ENCODE measurements around the gene PPP2R3B. TPM values are rescaled to one million over a fixed set of nuclear protein-coding genes. Genes with fewer than 3 reads are reported as not detected.

The PPP2R3B gene
- total RNA-seq, 4 donors from 2014 or later = 7.8 to 27.9 (median 11.6) TPM

- no peak for DNase-seq
- intact Hi-C loops (cut with DNase I; ENCODE audit: low total_unique reads) = no loop called here
- in situ Hi-C loops (cut with MboI; ENCODE audit: low pct_ligation_motif_present in 1 of 4, low pct_unique_long_range_greater_than_20kb in 1 of 4, low sequenced_read_pairs in 3 of 4) = no loop called here
- no peaks in the 10 kb centered on the region for H3K4me1 ChIP-seq
- H3K27ac ChIP-seq = no peak overlapping the region
- no peaks in the 10 kb centered on the region for H3K27me3 ChIP-seq
- H3K36me3 ChIP-seq = no peaks in the 10 kb centered on the region
- H3K4me3 ChIP-seq = no peak overlapping the region
- 90 to 95% methylated on average over 4 to 20 of the region's 20 CpGs for WGBS, 2 donors (ENCODE audit: low coverage in 1 of 2)
- TF ChIP-seq POLR2A (IDR thresholded peaks at IDR 0.05) = no peak
- no peak for TF ChIP-seq POLR2AphosphoS5 (IDR thresholded peaks at IDR 0.05)
- no peak for TF ChIP-seq EP300 (IDR thresholded peaks at IDR 0.05; ENCODE audit: low read depth)
- H3K9me3 ChIP-seq = no peaks in the 10 kb centered on the region
Measured at GRCh38 chrX:350148-350533, 36.6 kb downstream of the PPP2R3B start.

DNA sequence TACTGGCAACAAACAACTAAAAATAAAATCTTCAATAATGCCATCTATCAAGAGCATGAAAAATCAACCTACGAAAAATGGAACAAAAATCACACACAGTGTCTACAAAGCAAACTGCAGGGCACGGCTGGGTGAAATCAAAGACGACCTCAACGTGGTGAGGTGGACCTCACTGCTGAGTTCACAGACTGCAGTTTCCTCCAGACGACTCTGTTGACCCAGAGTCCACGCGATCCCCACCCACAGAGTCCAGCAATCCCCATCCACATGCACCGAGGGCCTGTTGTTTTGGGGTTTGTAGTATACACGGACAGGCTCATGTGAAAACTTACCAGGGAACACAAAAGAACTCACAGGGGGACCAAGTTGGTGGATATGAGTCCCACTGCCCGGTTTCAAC, 37.0 kb downstream of the PPP2R3B start:
- 83 to 87% methylated on average over 3 to 10 of the region's 10 CpGs for WGBS, 2 donors (ENCODE audit: low coverage in 1 of 2)
- intact Hi-C loops (cut with DNase I; ENCODE audit: low total_unique reads) = no loop called here
- Histone ChIP-seq H3K9me3 (no peaks in the 10 kb centered on the region), H3K27ac (no peak overlapping the region), H3K4me3 (no peak overlapping the region), H3K36me3 (no peaks in the 10 kb centered on the region), H3K27me3 (no peaks in the 10 kb centered on the region), H3K4me1 (no peaks in the 10 kb centered on the region)
- in situ Hi-C loops (cut with MboI; ENCODE audit: low pct_ligation_motif_present in 1 of 4, low pct_unique_long_range_greater_than_20kb in 1 of 4, low sequenced_read_pairs in 3 of 4) = no loop called here
- TF ChIP-seq POLR2AphosphoS5 (IDR thresholded peaks at IDR 0.05) (no peak), CTCF (IDR thresholded peaks at IDR 0.05) (no peak), POLR2A (IDR thresholded peaks at IDR 0.05) (no peak), EP300 (IDR thresholded peaks at IDR 0.05; ENCODE audit: low read depth) (no peak)
- DNase-seq = no peak

GRCh38 chrX:349196-349595, 37.5 kb downstream of the PPP2R3B start:
- H3K9me3 ChIP-seq = no peaks in the 10 kb centered on the region

DNA sequence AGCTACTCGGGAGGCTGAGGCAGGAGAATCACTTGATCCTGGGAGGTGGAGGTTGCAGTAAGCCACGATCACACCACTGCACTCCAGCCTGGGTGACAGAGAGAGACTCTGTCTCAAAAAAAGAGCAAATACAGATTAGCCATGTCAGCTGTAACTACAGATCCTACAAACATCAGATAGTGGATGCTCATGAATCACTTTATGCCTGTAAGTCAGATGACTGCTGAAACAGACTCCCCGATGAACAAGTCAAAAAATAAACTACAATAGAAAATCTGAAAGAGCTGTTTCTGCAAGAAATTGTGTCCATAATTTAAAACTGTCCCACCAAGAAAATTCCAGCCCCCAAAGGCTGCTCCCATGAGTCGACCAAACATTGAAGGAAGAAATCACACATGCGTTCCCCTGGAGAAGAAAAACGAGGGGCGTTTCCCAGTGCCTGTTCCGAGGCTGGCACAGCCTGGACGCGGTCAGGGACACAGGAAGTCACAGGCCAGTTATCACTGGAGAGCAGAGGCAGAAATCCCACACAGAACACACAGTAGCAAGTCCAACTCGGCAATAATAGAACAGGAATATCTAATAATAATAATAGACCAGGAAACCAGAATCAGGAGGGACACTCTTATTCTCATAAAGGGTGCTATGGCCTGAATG, 38.1 kb downstream of the PPP2R3B start:
- no peak overlapping the region for H3K4me3 ChIP-seq
- in situ Hi-C loops (cut with MboI; ENCODE audit: low pct_ligation_motif_present in 1 of 4, low pct_unique_long_range_greater_than_20kb in 1 of 4, low sequenced_read_pairs in 3 of 4) = no loop called here
- intact Hi-C loops (cut with DNase I; ENCODE audit: low total_unique reads) = no loop called here
- H3K27me3 ChIP-seq = no peaks in the 10 kb centered on the region
- no peak for DNase-seq
- H3K4me1 ChIP-seq = no peaks in the 10 kb centered on the region
- no peak overlapping the region for H3K27ac ChIP-seq
- no peak for TF ChIP-seq EP300 (IDR thresholded peaks at IDR 0.05; ENCODE audit: low read depth)
- TF ChIP-seq POLR2A (IDR thresholded peaks at IDR 0.05) = no peak
- 86 to 87% methylated on average over 10 to 11 of the region's 11 CpGs for WGBS, 2 donors (ENCODE audit: low coverage in 1 of 2)
- no peaks in the 10 kb centered on the region for H3K36me3 ChIP-seq
- no peaks in the 10 kb centered on the region for H3K9me3 ChIP-seq

More at GRCh38 chrX:349196-349595, 37.5 kb downstream of the PPP2R3B start:
- H3K4me3 ChIP-seq = no peak overlapping the region
- no peaks in the 10 kb centered on the region for H3K36me3 ChIP-seq
- no peaks in the 10 kb centered on the region for H3K4me1 ChIP-seq
- H3K27me3 ChIP-seq = no peaks in the 10 kb centered on the region
- DNase-seq = no peak
- 91 to 92% methylated on average over 8 to 18 of the region's 18 CpGs for whole genome bisulfite sequencing, 2 donors (ENCODE audit: low coverage in 1 of 2)
- in situ Hi-C loops (cut with MboI; ENCODE audit: low pct_ligation_motif_present in 1 of 4, low pct_unique_long_range_greater_than_20kb in 1 of 4, low sequenced_read_pairs in 3 of 4) (no loop called here), intact Hi-C loops (cut with DNase I; ENCODE audit: low total_unique reads) (no loop called here)
- TF ChIP-seq POLR2AphosphoS5 (IDR thresholded peaks at IDR 0.05) (no peak), CTCF (IDR thresholded peaks at IDR 0.05) (no peak), EP300 (IDR thresholded peaks at IDR 0.05; ENCODE audit: low read depth) (no peak), POLR2A (IDR thresholded peaks at IDR 0.05) (no peak)
- no peak overlapping the region for H3K27ac ChIP-seq

DNA sequence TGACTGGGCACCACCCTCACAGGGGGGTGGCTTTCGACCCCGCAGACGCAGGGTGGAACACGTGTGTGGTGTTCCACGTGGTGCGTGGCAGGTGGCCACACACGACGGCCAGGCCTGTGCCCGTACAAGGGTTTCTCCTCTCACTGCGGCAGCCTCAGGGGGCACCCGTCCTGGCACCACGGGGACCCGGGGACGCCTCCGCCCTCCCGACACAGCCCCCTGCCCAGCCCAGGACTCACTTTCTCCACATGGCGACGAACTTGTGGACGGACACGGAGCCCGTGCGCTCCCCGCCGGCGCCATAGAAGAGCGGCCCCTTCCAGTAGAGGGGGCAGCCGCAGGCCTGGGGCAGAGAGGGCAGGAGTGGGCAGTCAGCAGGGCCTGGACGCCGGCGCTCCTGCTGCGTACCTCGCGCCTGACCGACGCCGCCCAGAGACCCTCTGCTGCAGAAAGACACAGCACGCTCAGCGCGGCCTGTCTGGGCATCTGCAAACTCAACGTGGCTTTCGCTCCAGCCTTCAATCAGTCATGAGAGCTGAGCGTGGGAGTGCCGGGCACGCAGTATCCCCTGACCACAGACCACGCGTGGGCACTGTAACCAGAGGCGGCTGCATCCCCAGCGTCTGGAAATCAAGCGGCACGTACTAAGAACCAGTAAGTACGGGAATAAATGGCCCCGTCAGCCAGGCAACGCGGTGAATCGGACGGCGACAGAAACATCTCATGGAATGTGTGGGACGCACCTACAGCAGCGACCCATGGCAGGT, 39.2 kb downstream of the PPP2R3B start:
- Histone ChIP-seq H3K27ac (no peak overlapping the region), H3K4me1 (no peaks in the 10 kb centered on the region), H3K9me3 (no peaks in the 10 kb centered on the region), H3K36me3 (no peaks in the 10 kb centered on the region), H3K27me3 (no peaks in the 10 kb centered on the region), H3K4me3 (no peak overlapping the region)
- in situ Hi-C loops (cut with MboI; ENCODE audit: low pct_ligation_motif_present in 1 of 4, low pct_unique_long_range_greater_than_20kb in 1 of 4, low sequenced_read_pairs in 3 of 4) = no loop called here
- intact Hi-C loops (cut with DNase I; ENCODE audit: low total_unique reads) = no loop called here
- no peak for DNase-seq
- WGBS, 2 donors (ENCODE audit: low coverage in 1 of 2) = 94 to 96% methylated on average over 5 to 39 of the region's 59 CpGs
- no peak for TF ChIP-seq POLR2A (IDR thresholded peaks at IDR 0.05)
- TF ChIP-seq POLR2AphosphoS5 (IDR thresholded peaks at IDR 0.05) = no peak
- TF ChIP-seq CTCF (IDR thresholded peaks at IDR 0.05) = no peak
- TF ChIP-seq EP300 (IDR thresholded peaks at IDR 0.05; ENCODE audit: low read depth) = no peak
